Measurements from ENCODE around the gene ARMC6.

ARMC6 gene

GRCh38 chr19:19054315-19054938 lies 21.0 kb downstream of the ARMC6 start:
- DNase-seq (no peak), ATAC-seq (replicated peaks) (no peak)
- no peaks in the 10 kb centered on the region for H3K9me3 Mint-ChIP-seq
- H3K36me3 Mint-ChIP-seq: peaks cover 42 to 69% of the 10 kb centered on the region in 2 donors
- H3K27ac Mint-ChIP-seq: no peak overlapping the region
- peaks cover 0 to 5% of the 10 kb centered on the region in 2 donors for H3K4me1 Mint-ChIP-seq
- H3K27me3 Mint-ChIP-seq: no peaks in the 10 kb centered on the region
- H3K4me3 Mint-ChIP-seq: no peak overlapping the region

GRCh38 chr19:19054939-19055440 lies 21.6 kb downstream of the ARMC6 start:
- no peaks in the 10 kb centered on the region for H3K9me3 Mint-ChIP-seq
- DNase-seq (no peak), ATAC-seq (replicated peaks) (no peak)
- H3K4me1 Mint-ChIP-seq: peaks cover 0 to 5% of the 10 kb centered on the region in 2 donors
- H3K27me3 Mint-ChIP-seq: no peaks in the 10 kb centered on the region
- H3K4me3 Mint-ChIP-seq: no peak overlapping the region
- no peak overlapping the region for H3K27ac Mint-ChIP-seq
- peaks cover 48 to 71% of the 10 kb centered on the region in 2 donors for H3K36me3 Mint-ChIP-seq

GRCh38 chr19:19055701-19056100 lies 22.3 kb downstream of the ARMC6 start:
- Mint-ChIP-seq H3K4me1 (peaks cover 0 to 5% of the 10 kb centered on the region in 2 donors), H3K9me3 (no peaks in the 10 kb centered on the region), H3K27ac (no peak overlapping the region), H3K36me3 (peaks cover 50 to 72% of the 10 kb centered on the region in 2 donors), H3K27me3 (no peaks in the 10 kb centered on the region), H3K4me3 (no peak overlapping the region)
- DNase-seq (no peak), ATAC-seq (replicated peaks) (no peak)

- H3K9me3 Mint-ChIP-seq: no peaks in the 10 kb centered on the region
- H3K27me3 Mint-ChIP-seq: no peaks in the 10 kb centered on the region
- DNase-seq: no peak
These were observed 23.4 kb downstream of the ARMC6 start for GRCh38 chr19:19056636-19057275.

GRCh38 chr19:19057317-19057716 lies 23.9 kb downstream of the ARMC6 start:
- H3K4me3 Mint-ChIP-seq: no peak overlapping the region
- H3K9me3 Mint-ChIP-seq: no peaks in the 10 kb centered on the region
- ATAC-seq (replicated peaks): no peak
- H3K36me3 Mint-ChIP-seq: peaks cover 39 to 66% of the 10 kb centered on the region in 2 donors
- H3K4me1 Mint-ChIP-seq: peaks cover 2 to 8% of the 10 kb centered on the region in 2 donors
- no peak for DNase-seq
- H3K27ac Mint-ChIP-seq: no peak overlapping the region
- no peaks in the 10 kb centered on the region for H3K27me3 Mint-ChIP-seq

More at GRCh38 chr19:19056636-19057275, 23.4 kb downstream of the ARMC6 start:
- Mint-ChIP-seq H3K27ac (no peak overlapping the region), H3K36me3 (peaks cover 42 to 69% of the 10 kb centered on the region in 2 donors), H3K4me1 (peaks cover 0 to 5% of the 10 kb centered on the region in 2 donors), H3K4me3 (no peak overlapping the region)
- ATAC-seq (replicated peaks): no peak

GRCh38 chr19:19057720-19058119 lies 24.3 kb downstream of the ARMC6 start:
- ATAC-seq (replicated peaks) (no peak), DNase-seq (no peak)
- Mint-ChIP-seq H3K36me3 (peaks cover 39 to 65% of the 10 kb centered on the region in 2 donors), H3K27ac (no peak overlapping the region), H3K9me3 (no peaks in the 10 kb centered on the region), H3K4me3 (no peak overlapping the region), H3K27me3 (no peaks in the 10 kb centered on the region), H3K4me1 (peaks cover 2 to 12% of the 10 kb centered on the region in 2 donors)

GRCh38 chr19:19059018-19059836 lies 25.8 kb downstream of the ARMC6 start:
- peaks cover 3 to 12% of the 10 kb centered on the region in 2 donors for H3K4me1 Mint-ChIP-seq
- ATAC-seq (replicated peaks): no peak
- H3K27ac Mint-ChIP-seq: no peak overlapping the region
- no peak overlapping the region for H3K4me3 Mint-ChIP-seq
- no peaks in the 10 kb centered on the region for H3K27me3 Mint-ChIP-seq
- H3K36me3 Mint-ChIP-seq: peaks cover 37 to 56% of the 10 kb centered on the region in 2 donors
- no peaks in the 10 kb centered on the region for H3K9me3 Mint-ChIP-seq
- DNase-seq: no peak

GRCh38 chr19:19059837-19060611 lies 26.6 kb downstream of the ARMC6 start:
- DNase-seq: no peak
- no peak overlapping the region for H3K4me3 Mint-ChIP-seq
- peaks cover 36 to 54% of the 10 kb centered on the region in 2 donors for H3K36me3 Mint-ChIP-seq
- no peak overlapping the region for H3K27ac Mint-ChIP-seq
- no peaks in the 10 kb centered on the region for H3K27me3 Mint-ChIP-seq
- no peaks in the 10 kb centered on the region for H3K9me3 Mint-ChIP-seq
- H3K4me1 Mint-ChIP-seq: peaks cover 9 to 20% of the 10 kb centered on the region in 2 donors
- no peak for ATAC-seq (replicated peaks)

GRCh38 chr19:19061506-19061905 lies 28.1 kb downstream of the ARMC6 start:
- Mint-ChIP-seq H3K9me3 (no peaks in the 10 kb centered on the region), H3K27ac (no peak overlapping the region), H3K27me3 (no peaks in the 10 kb centered on the region)

GRCh38 chr19:19062454-19063182 lies 29.2 kb downstream of the ARMC6 start:
- H3K4me3 Mint-ChIP-seq: peak overlapping the region; percentile 90 to 92
- H3K9me3 Mint-ChIP-seq: no peaks in the 10 kb centered on the region
- no peak for ATAC-seq (replicated peaks)
- no peak for DNase-seq
- H3K27ac Mint-ChIP-seq: peak overlapping the region; percentile 76
- H3K36me3 Mint-ChIP-seq: peaks cover 25 to 35% of the 10 kb centered on the region in 2 donors
- H3K4me1 Mint-ChIP-seq: peaks cover 15 to 41% of the 10 kb centered on the region in 2 donors
- no peaks in the 10 kb centered on the region for H3K27me3 Mint-ChIP-seq

More at GRCh38 chr19:19061506-19061905, 28.1 kb downstream of the ARMC6 start:
- DNase-seq (no peak), ATAC-seq (replicated peaks) (no peak)
- peaks cover 9 to 30% of the 10 kb centered on the region in 2 donors for H3K4me1 Mint-ChIP-seq
- H3K36me3 Mint-ChIP-seq: peaks cover 32 to 45% of the 10 kb centered on the region in 2 donors
- no peak overlapping the region for H3K4me3 Mint-ChIP-seq

- Mint-ChIP-seq H3K27me3 (no peaks in the 10 kb centered on the region), H3K9me3 (no peaks in the 10 kb centered on the region), H3K27ac (peak within 1 kb of the TSS; percentile 89), H3K36me3 (peaks cover 18 to 28% of the 10 kb centered on the region in 2 donors), H3K4me3 (peak within 1 kb of the TSS; percentile 90 to 92), H3K4me1 (peaks cover 17 to 44% of the 10 kb centered on the region in 2 donors)
- DNase-seq: peak; percentile 100
- ATAC-seq (replicated peaks): peak; percentile 92 to 93
These were observed 30.0 kb downstream of the ARMC6 start, which contains the start of gene SLC25A42 for GRCh38 chr19:19063183-19064097. TSS of gene SLC25A42 (plus strand) at chr19:19063994. CDS start at chr19:19096125, 32,131 bp downstream.

- ATAC-seq (replicated peaks) (peak; percentile 21 to 27), DNase-seq (no peak)
- peaks cover 17 to 48% of the 10 kb centered on the region in 2 donors for H3K4me1 Mint-ChIP-seq
- no peaks in the 10 kb centered on the region for H3K9me3 Mint-ChIP-seq
- no peaks in the 10 kb centered on the region for H3K27me3 Mint-ChIP-seq
- H3K27ac Mint-ChIP-seq: peak overlapping the region; percentile 89
- peaks cover 10 to 20% of the 10 kb centered on the region in 2 donors for H3K36me3 Mint-ChIP-seq
- H3K4me3 Mint-ChIP-seq: peak overlapping the region; percentile 90 to 92
These were observed 30.8 kb downstream of the ARMC6 start for GRCh38 chr19:19064098-19064722.

Measured in stimulated activated naive B cell treated with anti-CD40 and anti-IgM and Interleukin-4, amounts not matched to agents 10 μg/mL and 1 μg/mL and 100 μg/mL, for 72 hours (primary cell).